HEK293 (cell line): ENCODE results near the gene PLAC1.

Experiments
- CTCF ChIP-seq: fragments of 450-650 bp; formaldehyde crosslinking; IDR thresholded peaks from 2 replicates; pipeline ENCODE4 v1.5.1; 2016; ENCODE audit warnings: missing biosample characterization, missing genetic modification characterization
- MYNN ChIP-seq: fragments of 450-650 bp; formaldehyde crosslinking; IDR thresholded peaks from 2 replicates; pipeline ENCODE4 v1.5.1; 2016; ENCODE audit warnings: missing biosample characterization, missing genetic modification characterization, borderline replicate concordance
- PRDM2 ChIP-seq: fragments of 450-650 bp; formaldehyde crosslinking; IDR thresholded peaks from 2 replicates; pipeline ENCODE4 v1.5.1; 2016; ENCODE audit warnings: missing biosample characterization, missing genetic modification characterization, borderline replicate concordance
- ZBTB49 ChIP-seq: fragments of 450-650 bp; formaldehyde crosslinking; IDR thresholded peaks from 2 replicates; pipeline ENCODE4 v1.5.1; 2016; ENCODE audit warnings: missing biosample characterization, missing genetic modification characterization, low read depth
- ZFHX2 ChIP-seq: fragments of 450-650 bp; formaldehyde crosslinking; conservative IDR thresholded peaks from 2 replicates; pipeline ENCODE4 v1.5.1; 2016; ENCODE audit warnings: missing biosample characterization, missing genetic modification characterization
- ZNF335 ChIP-seq: fragments of 450-650 bp; formaldehyde crosslinking; conservative IDR thresholded peaks from 2 replicates; pipeline ENCODE4 v1.5.1; 2016; ENCODE audit warnings: missing biosample characterization, missing genetic modification characterization
- ZNF350 ChIP-seq: fragments of 450-650 bp; formaldehyde crosslinking; IDR thresholded peaks from 2 replicates; pipeline ENCODE4 v1.5.0; 2017; ENCODE audit warnings: missing biosample characterization, mild to moderate bottlenecking, missing genetic modification characterization
- ZNF37A ChIP-seq: fragments of 450-650 bp; IDR thresholded peaks from 2 replicates; pipeline ENCODE4 v1.5.1; 2018; ENCODE audit warnings: missing biosample characterization, missing genetic modification characterization
- ZSCAN18 ChIP-seq: fragments of 450-650 bp; formaldehyde crosslinking; IDR thresholded peaks from 2 replicates; pipeline ENCODE4 v1.5.1; 2016; ENCODE audit warnings: missing biosample characterization, missing genetic modification characterization

- TF ChIP-seq ZBTB49 (no peak), ZFHX2 (tag by site-specific recombination) (0 out of 2 replicates have a peak, but pooled peaks have one; percentile 8), CTCF (tag by site-specific recombination) (no peak), ZSCAN18 (no peak), ZNF350 (tag by site-specific recombination) (no peak), PRDM2 (tag by site-specific recombination) (no peak), ZNF335 (tag by site-specific recombination) (no peak), ZNF37A (tag by site-specific recombination) (no peak), MYNN (tag by site-specific recombination) (no peak)
Observed at GRCh38 chrX:134670134-134670924, 12.1 kb upstream of the PLAC1 start.
